Lower leg skin (tissue), 4 donors: ENCODE measurements around the gene RBM6. TPM values are rescaled to one million over a fixed set of nuclear protein-coding genes. Genes with fewer than 3 reads are reported as not detected.

Experiments used
- DNase-seq, 2 donors: peaks; one replicate each; pipeline ENCODE4 v3.0.0-alpha.2; 2019; ENCODE audit warnings: low spot score in 2 of 2
- H3K4me3 ChIP-seq: fragments of 200-600 bp; sonication (generic); 2 replicates; pipeline ENCODE4 v1.5.1; 2017; ENCODE audit warnings: mild to moderate bottlenecking, low read depth; ENCODE audit not compliant: poor library complexity, severe bottlenecking
- CTCF ChIP-seq, 3 donors: fragments of 450-650 bp; IDR thresholded peaks; one replicate each; pipeline ENCODE4 v1.5.1; 2016; ENCODE audit warnings: antibody characterized with exemption in 3 of 3, mild to moderate bottlenecking in 3 of 3, moderate library complexity in 2 of 3
- POLR2A ChIP-seq, 2 donors: fragments of 450-650 bp; IDR thresholded peaks; one replicate each; pipeline ENCODE4 v1.6.1; 2016 to 2017; ENCODE audit warnings: antibody characterized with exemption in 2 of 2, mild to moderate bottlenecking in 1 of 2, moderate library complexity in 1 of 2
- WGBS, 2 donors: methylation state at CpG; one replicate each; pipeline ENCODE4 v1.1.5; 2018; 5-methylcytosine and 5-hydroxymethylcytosine counted together
- intact Hi-C: fragments of 100-400 bp; cut with DNase I; formaldehyde crosslinking; loops from one replicate; pipeline ENCODE4 v1.15.0; 2023; ENCODE audit warnings: low total_unique reads
- total RNA-seq, 4 donors: library from RNA; depleted of rRNA; stranded (reverse); fragments of >200 nt; gene quantifications; one replicate each; pipeline ENCODE4 v1.1.0, GENCODE V29; 2016

Gene RBM6
- total RNA-seq, 4 donors from 2014 or later, result 41.4 to 121 (median 54.7) TPM

DNA sequence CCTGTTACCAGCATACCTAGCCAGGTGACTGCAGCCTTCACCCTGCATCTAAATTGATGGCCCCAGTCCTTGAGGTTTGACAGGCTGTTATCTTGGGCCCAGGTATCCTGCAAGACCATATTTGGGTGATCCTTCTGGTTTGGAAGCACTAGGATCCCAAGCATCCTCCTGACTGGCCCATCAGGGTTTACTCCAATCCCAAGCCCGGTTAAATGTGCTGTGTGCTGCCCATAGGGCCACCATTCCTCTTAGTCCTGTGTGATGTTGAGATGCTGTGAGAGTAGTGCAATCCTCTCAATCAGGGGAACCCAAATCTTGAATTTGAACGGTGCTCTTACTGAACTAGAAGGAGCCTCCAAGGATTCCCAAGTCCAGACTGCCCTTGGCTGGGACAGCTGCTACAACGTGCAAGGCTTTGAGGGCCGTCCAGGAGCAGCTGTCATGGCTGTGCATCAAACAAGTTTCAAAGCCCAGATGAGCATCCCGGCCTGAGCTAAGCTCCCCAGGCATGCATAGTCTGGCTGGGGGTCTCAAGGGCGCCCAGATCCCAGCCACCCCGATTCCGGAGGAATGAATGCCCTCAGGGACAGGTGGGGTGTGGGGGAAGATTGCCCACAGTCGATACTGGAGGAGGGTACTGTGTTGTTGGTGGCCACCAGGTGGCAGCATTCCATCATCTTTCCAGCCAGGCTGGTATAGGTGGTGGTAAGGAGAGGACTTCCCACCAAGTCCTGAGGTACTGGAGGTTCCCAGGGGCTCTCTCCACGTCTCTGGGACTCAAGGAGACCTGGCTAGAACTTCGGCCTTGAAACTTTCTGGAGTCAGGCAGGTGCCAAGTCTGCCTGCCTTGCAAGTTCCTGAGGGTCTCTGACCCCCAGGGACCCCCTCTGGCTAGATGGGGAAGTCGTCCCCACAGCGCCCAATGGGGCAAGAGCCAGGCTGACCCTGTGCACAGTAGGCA is 181.4 kb downstream of the RBM6 start:
- DNase-seq, result peak; percentile 58 to 95
- no peak overlapping the region for H3K4me3 ChIP-seq
- no peak for TF ChIP-seq CTCF (IDR thresholded peaks at IDR 0.05)
- no peak for TF ChIP-seq POLR2A (IDR thresholded peaks at IDR 0.05)
- intact Hi-C loops, result loop anchor here (2.0 to 10.0 kb wide), 2 partner anchors 67 to 153 kb away; partner anchors contain the start of gene LSMEM2
- WGBS, 2 donors, result 15 to 18% methylated on average over 13 of the region's 13 CpGs

DNA sequence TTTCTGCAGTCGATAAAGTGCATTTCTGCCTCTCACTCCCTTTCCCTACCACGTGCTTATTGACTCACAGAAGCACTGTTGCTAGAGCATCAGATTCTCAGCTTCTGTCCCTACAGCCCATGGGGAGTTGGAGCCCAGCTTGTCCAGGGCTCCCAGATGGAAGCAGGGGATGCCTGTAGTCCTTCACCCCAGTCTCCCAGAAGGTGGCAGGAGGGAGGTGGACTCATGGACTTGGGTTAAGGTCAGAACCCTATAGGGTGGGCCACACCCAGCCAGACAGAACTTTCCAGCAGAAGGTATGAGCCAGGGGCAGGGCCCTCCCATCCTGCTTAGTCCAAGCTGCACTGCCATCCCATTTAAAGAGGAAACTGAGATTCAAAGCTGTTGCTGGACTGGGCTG is 182.1 kb downstream of the RBM6 start:
- WGBS, 2 donors, result 34 to 43% methylated on average over 2 of the region's 2 CpGs
- intact Hi-C loops, result loop anchor here (10.0 kb wide), 1 partner anchor 153 kb away; the partner anchor contains the start of gene LSMEM2
- no peak overlapping the region for H3K4me3 ChIP-seq
- TF ChIP-seq CTCF (IDR thresholded peaks at IDR 0.05) (no peak), POLR2A (IDR thresholded peaks at IDR 0.05) (no peak)
- no peak for DNase-seq

DNA sequence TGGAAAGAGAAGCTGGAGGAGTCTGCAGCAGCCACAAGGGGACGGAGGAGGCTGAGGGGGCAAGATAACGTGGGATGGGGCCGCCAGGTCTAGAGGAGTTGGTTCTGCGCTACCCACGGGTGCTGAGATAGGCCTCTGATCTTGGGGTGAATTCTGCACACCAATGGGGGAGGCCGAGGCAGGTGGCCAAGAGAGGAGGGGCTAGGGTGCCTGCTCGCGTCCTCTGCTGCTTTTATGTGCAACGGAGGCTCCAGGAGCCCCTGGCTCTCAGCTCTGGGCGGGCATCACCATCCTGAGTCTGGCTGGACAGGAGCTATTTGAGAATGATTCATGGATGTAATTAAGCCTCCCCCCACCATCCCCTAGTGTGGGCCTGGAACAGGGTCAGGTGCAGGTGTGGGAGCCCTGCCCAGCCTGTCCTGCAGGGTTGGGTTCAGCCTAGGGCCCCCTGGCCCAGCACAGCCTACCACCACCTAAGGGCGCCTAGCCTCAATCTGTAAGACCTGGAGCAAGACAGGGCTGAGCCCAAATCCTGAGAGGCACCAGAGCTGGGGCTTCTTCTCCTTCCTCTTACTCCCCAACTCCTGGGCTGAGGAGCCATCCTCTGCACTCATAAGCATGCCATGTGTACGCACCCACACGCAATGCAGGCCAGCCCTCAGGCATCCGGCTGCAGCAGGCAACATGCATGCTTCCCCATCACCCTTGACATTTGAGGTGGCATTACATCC is 182.9 kb downstream of the RBM6 start:
- intact Hi-C loops, result loop anchor here (10.0 kb wide), 1 partner anchor 152 kb away; the partner anchor contains the start of gene LSMEM2
- no peak for DNase-seq

GRCh38 chr3:50123394-50124051 is 183.6 kb downstream of the RBM6 start:
- no peak for TF ChIP-seq POLR2A (IDR thresholded peaks at IDR 0.05)
- no peak for TF ChIP-seq CTCF (IDR thresholded peaks at IDR 0.05)
- intact Hi-C loops, result loop anchor here (10.0 kb wide), 1 partner anchor 151 kb away; the partner anchor contains the start of gene LSMEM2
- WGBS, 2 donors, result 20 to 39% methylated on average over 4 of the region's 4 CpGs
- no peak overlapping the region for H3K4me3 ChIP-seq
- DNase-seq, result no peak

More for the DNA sequence above, 182.9 kb downstream of the RBM6 start:
- no peak overlapping the region for H3K4me3 ChIP-seq
- TF ChIP-seq POLR2A (IDR thresholded peaks at IDR 0.05), result no peak
- TF ChIP-seq CTCF (IDR thresholded peaks at IDR 0.05), result no peak
- WGBS, 2 donors, result 58 to 66% methylated on average over 14 of the region's 14 CpGs

DNA sequence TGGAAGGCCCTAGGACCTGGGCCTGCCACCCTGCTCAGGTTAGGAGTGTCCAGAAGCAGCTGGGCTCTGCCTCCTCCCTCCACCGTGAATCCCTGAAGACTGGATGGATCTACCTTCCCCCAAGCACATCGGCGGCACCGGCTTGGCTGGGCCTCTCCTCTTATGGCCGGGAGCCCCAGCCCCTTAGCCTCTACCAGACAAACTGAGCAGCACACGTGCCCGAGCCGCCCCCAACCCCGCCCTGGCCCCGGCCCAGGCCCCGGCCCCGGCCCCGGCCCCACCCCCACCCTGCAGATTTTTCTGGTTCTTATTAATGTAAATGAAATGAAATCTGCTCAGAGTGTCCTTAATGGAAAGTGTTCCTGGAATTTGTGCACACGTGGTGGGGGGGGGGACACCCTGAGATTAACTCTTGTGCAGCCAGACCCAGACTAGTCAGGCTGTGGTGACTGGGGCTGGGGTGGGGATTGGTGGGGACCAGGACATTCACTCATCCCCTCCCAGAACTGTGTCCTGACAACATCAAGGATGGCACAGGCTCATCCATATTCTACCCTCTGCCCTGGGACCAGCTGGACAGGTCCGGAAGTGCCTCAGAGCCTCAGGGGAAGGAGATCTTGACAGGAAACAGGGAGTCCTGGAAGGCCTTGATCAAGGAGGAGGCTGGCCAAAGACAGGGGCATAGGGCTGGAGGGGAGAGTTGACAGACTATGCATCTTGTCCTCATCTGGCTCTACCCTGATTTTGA is 184.3 kb downstream of the RBM6 start:
- intact Hi-C loops, result loop anchor here (10.0 kb wide), 1 partner anchor 151 kb away; the partner anchor contains the start of gene LSMEM2
- TF ChIP-seq CTCF (IDR thresholded peaks at IDR 0.05) (no peak), POLR2A (IDR thresholded peaks at IDR 0.05) (no peak)
- 21 to 25% methylated on average over 9 to 10 of the region's 15 CpGs for WGBS, 2 donors
- H3K4me3 ChIP-seq, result no peak overlapping the region
- no peak for DNase-seq
